GM19239 (cell line): Measurements from ENCODE around the gene PLCL2.

Experiments used
- DNase-seq: peaks from one replicate; pipeline ENCODE4 v3.0.0; 2011; ENCODE audit warnings: low spot score; ENCODE audit not compliant: insufficient read length
- FAIRE-seq: peaks from 2 replicates; lab custom pipeline; 2011; peaks lifted over from hg19 to GRCh38; lab: Jason Lieb, UNC

The PLCL2 gene

GRCh38 chr3:16884748-16885592, at the start of gene PLCL2:
TSS of gene PLCL2 (plus strand) at chr3:16884955. CDS start at chr3:16885040, 85 bp downstream.
- DNase-seq = peak; percentile 65
- peak; percentile 88 for FAIRE-seq

GRCh38 chr3:16836505-16837237, 48.1 kb upstream of the PLCL2 start:
- DNase-seq (no peak), FAIRE-seq (no peak)

- DNase-seq (no peak), FAIRE-seq (no peak)
Observed at GRCh38 chr3:16837602-16838001, 47.2 kb upstream of the PLCL2 start.

- peak; percentile 74 for FAIRE-seq
- DNase-seq = no peak
Observed at GRCh38 chr3:16838561-16838960, 46.2 kb upstream of the PLCL2 start.

GRCh38 chr3:16839271-16840100, 45.3 kb upstream of the PLCL2 start:
- FAIRE-seq (no peak), DNase-seq (no peak)

- DNase-seq (no peak), FAIRE-seq (peak; percentile 31)
Observed at GRCh38 chr3:16840101-16840424, 44.7 kb upstream of the PLCL2 start.

- peak; percentile 70 for FAIRE-seq
- no peak for DNase-seq
Observed at GRCh38 chr3:16841041-16841753, 43.6 kb upstream of the PLCL2 start.

- FAIRE-seq (peak; percentile 94), DNase-seq (peak; percentile 13)
Observed at GRCh38 chr3:16841904-16842271, 42.9 kb upstream of the PLCL2 start.

- FAIRE-seq = no peak
Observed at GRCh38 chr3:16842272-16843270, 42.2 kb upstream of the PLCL2 start.

GRCh38 chr3:16844222-16844621, 40.5 kb upstream of the PLCL2 start:
- DNase-seq = no peak
- FAIRE-seq = no peak

More at GRCh38 chr3:16842272-16843270, 42.2 kb upstream of the PLCL2 start:
- no peak for DNase-seq

- FAIRE-seq = no peak
- no peak for DNase-seq
Observed at GRCh38 chr3:16844791-16845190, 40.0 kb upstream of the PLCL2 start.

GRCh38 chr3:16846373-16847080, 38.2 kb upstream of the PLCL2 start:
- FAIRE-seq (no peak), DNase-seq (no peak)

- no peak for FAIRE-seq
- DNase-seq = no peak
Observed at GRCh38 chr3:16848007-16848406, 36.7 kb upstream of the PLCL2 start.

GRCh38 chr3:16849229-16849628, 35.5 kb upstream of the PLCL2 start:
- DNase-seq (peak; percentile 12), FAIRE-seq (peak; percentile 90)

- DNase-seq (no peak), FAIRE-seq (peak; percentile 55)
Observed at GRCh38 chr3:16849795-16850194, 35.0 kb upstream of the PLCL2 start.

- no peak for FAIRE-seq
- DNase-seq = no peak
Observed at GRCh38 chr3:16855497-16855896, 29.3 kb upstream of the PLCL2 start.

- no peak for DNase-seq
Observed at GRCh38 chr3:16860234-16860633, 24.5 kb upstream of the PLCL2 start.

GRCh38 chr3:16861432-16861831, 23.3 kb upstream of the PLCL2 start:
- FAIRE-seq (no peak), DNase-seq (no peak)

More at GRCh38 chr3:16860234-16860633, 24.5 kb upstream of the PLCL2 start:
- no peak for FAIRE-seq
